ENCODE results near the gene HS3ST5.
"Not testable (repeated sequence)": the region's sequence is repeated elsewhere in the genome, so short reads cannot be mapped to it uniquely, and the experiment has no call there.

Gene HS3ST5

DNA sequence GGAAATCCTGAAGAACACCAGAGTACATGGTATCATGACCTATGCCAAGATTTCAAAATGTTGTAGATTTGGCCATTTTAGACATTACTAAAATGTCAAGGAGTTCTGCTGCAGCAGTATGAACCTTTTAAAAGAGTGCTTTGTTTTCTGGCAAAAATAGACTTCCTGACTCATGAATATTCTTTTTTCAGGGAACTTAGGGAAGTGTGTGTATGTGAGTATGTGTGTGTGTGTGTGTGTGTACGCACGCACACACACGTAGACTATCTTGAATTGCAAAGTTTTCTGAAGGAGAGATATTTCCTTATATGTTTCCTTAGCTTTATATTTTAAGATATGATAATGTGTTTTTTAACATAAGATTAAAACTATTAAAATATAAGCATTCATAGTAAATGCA lies 161.2 kb downstream of the HS3ST5 start:
- DNase-seq, result no peak

DNA sequence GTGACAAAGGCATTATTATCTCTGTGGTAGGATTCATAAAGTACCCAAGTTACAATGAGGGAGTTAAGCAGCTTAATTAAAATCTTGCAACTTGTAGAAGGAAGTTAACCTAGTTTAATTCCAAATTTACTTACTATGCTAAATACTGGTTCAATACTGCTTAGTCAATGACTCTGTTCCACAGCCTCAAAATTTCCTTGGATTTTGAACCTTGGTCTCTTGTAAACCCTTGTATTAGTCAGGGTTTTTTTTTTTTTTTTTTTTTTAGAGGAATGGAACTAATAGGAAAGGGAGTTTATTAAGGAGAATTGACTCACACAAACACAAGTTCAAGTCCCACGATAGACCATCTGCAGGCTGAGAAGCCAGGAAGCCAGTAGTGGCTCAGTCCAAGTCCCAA lies 163.4 kb downstream of the HS3ST5 start:
- DNase-seq, result no peak

DNA sequence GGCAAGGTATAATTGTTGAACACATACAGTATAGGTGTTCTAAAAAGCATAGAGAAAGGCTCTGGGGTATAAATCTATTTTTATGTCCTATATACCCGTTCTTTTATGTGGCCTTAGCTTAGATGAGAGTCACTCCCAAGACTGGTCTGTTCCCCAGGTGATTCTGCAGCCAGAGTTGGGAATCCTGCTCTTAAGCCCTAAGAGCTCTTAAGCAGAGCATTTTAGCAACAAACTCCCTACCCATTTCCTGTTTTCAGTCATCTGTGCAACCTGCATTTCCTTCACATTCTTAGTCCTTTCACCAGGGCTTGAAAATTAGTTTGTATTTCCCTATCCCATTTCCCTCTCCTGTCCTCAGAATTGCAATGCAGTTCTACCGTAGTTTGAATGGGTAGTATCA lies 166.1 kb downstream of the HS3ST5 start:
- no peak for DNase-seq

DNA sequence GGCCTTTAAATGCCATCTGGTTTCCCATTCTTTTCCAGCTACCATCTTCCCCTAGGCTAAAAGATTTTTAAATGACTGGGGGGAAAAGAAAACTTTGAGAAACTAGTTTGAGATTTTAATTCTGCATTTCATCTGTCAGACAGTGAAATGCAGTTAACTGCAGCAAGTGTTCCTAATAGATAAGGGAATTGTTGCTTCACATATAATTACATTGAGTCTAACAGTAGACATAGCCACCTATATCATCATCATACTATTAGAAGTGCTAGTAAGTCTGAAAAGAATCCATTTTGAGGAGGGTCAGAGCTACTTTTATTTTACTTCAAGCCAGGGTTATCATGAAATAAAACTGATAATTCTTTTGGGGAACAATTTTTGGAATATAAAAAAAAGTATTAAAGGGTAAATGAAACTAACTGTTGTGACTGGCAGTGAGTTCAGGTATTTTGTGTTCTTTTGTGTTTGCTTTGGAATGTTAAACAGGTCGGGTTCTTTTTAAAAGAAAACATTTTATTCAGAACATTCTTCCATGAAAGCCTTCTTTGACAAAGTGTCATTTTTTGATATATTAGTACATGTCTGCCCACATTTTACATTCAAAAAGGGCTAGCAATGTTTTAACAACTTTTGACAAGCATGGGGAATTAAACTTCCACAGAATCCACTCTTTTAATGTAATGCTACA lies 170.1 kb downstream of the HS3ST5 start:
- DNase-seq, result no peak

DNA sequence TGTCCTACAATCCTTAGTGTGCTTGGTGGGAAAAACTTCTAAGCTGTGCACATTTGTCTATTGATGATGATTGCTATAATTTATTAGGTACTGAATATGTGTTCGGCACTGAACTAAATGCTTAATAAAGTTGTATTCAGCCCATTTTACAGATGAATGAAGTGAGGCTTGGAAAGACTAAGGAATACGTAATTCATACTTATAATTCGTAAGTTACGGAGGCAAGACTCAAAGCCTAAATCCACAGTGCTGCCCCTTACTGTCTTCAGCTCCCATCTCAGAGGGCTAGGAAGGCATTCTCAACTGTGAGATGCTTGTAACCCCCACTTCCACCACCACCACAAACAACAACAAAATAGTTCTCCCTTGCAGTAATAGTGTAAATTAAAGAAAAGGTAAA lies 171.3 kb downstream of the HS3ST5 start:
- no peak for DNase-seq

DNA sequence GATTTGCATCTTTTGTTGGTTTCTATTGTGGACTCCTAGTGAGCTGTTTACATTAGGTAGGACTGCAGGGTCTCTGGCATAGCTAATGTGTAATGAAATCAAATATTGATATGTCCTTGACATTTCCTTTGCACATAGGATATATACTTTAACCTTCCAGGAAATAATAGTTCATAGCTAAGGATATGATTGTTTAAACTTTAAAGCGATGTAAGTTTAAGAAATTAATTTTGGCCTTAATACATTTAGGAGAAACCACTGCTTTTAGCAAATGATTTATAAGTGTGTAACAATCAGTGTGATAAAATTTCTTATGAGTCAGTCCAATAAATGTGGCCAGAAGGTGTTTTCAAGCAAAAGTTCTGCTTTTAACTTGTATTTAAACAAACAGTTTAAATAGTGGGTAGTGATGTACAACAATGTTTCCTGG lies 171.8 kb downstream of the HS3ST5 start:
- no peak for DNase-seq

DNA sequence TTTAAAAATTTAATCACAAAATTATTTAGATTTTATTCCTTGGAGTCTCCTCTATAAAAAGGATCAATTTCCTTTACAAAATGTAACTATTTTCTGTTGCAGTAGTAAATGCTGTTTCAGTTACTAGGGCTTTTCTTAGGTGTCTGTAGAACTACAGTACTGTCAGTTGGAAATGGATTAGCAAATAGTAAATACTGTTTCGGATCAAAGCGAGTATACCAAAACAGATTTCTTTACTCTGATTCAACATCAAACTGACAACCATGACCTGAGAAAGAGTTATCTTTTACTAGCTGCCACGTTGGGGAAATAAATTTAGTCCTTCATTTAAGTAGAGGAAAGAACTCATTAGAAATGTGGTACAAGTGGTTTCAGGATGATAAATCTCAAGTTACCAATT lies 172.5 kb downstream of the HS3ST5 start:
- no peak for DNase-seq

DNA sequence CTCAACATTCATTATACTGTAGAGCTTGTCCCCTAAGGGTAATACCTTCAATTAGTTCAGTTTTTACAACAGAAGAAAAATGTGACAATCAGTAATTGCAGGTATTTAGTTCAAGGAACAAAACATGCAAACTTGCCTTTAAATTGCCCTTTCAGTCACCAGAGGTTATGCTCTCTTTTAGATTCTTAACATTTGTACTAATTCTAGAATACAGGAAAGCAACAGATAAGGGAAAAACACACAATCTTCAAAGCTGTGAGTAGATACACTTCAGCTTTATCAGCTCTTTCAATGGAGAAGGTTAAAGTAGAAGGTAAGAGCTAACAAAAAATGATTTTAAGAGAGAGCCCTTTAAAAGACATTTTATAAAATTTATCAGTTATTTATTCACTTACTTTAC lies 173.1 kb downstream of the HS3ST5 start:
- no peak for DNase-seq

DNA sequence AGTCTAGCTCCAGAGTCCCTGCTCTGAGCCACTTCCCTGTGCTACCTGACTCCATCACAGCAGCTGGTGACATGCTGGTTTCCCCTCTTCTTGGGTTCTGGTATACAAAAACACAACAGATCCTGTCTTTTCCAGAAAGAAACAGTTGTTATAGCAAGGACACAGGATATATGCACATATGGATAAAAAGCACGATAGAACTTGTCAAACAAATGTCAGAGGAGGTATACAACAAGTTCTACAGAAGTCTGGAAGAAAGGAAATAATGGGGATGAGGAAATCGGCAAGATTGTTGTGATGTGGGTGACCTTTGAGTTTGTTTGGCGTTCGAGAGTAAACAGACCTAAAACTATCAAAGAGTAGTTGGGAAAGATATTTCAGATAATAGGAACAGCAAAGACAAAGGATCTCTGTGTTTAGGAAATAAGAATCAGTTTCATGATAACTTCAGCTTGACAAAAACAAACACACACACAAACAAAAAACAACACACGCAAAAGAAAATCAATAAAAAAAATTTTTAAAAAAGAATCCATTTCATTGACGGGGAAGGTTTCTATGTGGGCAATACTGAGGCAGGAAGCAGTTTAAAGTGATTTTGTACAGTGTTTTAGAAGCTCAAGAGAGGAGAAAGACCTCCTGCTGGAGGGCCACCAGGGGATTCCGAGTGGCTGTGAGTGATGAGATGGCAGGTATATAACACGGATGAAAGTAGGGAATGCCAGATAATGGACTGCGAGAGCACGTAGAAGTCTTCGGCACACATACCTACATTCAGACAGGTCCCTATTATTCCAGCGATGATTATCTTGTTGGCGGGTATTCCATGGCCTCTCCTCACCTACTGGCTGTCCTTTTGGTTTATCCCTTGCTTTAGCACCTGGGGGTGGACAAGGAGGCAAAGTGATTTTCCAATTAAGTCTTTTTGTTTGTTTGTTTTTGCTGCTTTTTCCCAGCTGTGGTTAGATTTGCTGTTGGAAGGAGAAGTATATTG lies 174.9 kb downstream of the HS3ST5 start:
- DNase-seq, result no peak

DNA sequence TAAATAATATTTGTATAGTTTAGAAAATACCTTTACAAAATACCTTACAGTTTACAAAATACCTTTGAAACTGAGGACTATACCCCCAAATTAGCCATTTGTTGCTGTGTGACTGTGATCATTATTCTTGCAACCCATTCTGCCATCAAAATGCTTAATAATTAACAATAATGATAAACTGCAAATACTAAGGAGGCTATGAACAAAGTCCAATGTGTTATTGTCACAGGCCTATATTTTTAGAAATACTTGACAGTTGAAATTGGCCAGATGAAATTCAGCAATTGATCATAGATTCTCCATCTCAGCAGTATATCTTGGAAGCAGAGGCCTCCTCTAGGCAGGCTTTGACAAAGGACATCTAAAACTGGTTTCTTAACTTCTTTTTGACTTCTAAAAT lies 178.6 kb downstream of the HS3ST5 start:
- no peak for DNase-seq

DNA sequence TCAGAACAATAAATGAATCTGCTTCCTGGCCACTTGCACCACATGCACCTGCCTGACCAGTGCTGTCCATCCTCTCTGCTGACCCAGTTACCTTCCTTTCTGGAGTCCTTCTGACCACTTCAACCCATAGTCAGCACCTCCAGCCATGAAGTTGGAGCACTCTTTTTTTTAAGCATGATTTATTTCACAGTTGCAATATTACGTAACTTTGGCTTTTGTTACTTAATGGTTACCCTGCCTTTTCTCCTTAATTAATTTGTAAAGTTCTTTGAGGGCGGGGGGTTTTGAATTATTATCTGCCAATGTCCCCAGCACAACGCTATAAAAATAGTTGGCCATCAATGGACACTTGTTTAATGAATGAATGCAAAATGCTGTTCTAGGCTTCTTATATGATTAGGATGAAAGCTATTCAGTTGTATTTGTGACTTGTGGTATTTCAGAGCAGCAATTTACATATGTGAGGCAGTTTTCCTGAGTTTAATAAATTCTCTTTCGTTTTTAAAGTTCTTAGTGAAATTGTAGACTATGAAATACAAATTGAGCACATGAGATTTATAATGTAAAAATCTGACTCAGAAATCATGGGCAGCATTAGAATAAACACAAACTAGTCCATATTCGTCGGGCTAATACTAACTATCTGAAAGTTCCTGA lies 180.0 kb downstream of the HS3ST5 start:
- DNase-seq, result no peak

DNA sequence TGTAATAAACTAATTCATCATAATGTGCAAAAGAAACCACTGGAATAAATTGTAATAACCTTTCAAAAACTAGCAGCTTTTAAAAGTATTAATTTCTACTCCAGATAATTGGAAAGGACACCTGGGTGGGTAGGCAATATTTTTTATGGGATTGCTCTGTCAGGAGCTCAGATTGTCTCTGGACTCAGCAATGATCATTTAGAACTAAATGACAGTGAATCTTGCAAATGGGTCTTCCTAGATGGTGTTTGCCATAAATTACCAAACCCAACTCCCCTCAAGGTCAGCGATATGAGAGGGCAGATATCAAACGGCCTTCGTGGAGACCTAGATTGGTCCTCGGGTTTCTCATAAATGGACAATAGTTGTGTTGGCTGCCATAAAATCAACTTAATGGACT lies 181.9 kb downstream of the HS3ST5 start:
- DNase-seq, result no peak

DNA sequence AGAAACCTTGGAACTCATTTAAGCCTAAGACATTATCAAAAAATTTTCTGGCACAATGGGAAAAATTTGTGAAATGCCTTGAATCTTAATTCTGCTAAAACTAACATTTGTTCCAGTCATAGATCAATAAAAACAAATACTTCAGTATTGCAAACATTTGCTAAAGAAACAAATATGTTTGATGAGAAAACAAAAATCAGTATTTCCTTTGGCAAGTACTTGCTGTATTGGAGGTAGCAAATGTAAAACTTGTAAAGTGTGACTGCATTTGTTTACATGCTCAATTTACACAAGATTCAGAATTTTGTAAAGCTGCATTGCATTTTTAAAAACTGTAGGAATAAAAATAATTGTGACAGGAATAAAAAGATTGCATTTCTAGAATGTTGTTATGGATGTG lies 183.1 kb downstream of the HS3ST5 start:
- no peak for DNase-seq

DNA sequence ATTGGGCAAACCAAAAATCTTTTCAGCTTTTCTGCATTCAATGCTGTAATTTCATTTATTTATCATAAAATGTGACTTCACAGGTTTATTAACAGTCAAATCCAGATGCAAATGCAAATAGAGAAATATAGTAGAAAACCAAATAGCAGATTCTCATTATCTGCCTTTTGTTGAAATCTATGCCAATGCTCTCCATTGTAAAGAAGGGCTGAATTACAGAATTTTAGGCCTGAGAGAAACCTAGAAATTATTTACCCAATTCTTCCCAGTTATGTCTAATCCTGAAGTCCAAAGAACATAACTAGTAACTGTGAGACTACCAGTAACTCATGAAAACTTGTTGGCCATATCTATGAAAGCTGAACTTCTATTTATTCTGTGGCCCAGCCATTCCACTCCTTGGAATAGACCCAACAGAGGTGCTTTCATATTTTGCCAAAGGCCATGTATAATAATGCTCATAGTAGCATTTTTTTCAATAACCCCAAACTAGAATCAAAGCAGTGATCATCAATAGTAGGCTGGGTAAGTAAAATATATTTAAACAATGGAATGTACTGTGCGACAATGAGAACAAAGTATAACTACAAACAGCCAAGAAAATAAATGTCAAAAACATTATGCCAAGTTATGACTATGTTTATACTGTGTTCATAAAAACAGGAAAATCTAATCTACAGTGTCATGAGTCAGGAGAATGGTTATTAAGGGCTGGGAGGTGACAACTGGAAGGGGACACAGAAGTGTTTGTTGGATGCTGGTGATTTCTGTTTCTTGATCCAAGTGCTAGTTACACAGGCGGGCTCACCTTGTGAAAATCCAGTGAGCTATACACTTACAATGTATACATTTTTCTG lies 183.8 kb downstream of the HS3ST5 start:
- no peak for DNase-seq

DNA sequence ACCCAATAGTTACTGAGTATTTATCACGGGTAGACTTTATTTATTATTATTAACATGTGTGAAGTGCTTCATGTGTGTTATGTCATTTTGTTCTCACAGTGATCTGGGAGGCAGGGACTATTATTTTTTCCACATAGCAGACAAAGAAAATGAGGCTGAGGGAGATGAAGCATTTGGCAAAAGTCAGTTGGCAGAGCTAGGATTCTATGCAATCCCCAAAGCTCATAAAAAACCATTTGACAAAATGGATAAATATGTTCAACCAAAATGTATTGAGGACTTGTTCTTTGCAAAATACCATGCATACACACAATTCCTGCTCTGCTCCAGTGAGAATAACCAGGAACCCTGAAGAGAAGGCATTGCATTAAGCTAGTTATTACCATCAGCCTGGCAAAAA lies 184.4 kb downstream of the HS3ST5 start:
- no peak for DNase-seq

DNA sequence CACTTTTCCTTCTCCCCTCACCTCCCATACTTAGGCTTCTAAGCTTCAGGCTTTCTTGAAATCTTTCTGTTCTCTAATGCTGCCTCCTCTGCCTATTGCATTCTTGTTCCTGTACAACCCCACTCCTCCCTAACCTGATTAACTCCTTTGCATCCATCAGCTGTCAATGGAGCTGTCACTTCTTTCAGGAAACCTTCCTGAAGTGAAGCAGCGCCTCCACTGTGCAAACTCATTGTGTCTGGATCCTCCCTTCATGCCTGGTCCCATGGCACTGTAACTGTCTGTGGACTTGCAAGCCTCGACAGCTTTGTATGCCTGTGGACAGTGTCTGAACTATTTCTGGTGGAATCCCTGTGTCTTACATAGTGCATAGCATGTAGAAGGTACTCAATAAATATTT lies 185.0 kb downstream of the HS3ST5 start:
- no peak for DNase-seq

DNA sequence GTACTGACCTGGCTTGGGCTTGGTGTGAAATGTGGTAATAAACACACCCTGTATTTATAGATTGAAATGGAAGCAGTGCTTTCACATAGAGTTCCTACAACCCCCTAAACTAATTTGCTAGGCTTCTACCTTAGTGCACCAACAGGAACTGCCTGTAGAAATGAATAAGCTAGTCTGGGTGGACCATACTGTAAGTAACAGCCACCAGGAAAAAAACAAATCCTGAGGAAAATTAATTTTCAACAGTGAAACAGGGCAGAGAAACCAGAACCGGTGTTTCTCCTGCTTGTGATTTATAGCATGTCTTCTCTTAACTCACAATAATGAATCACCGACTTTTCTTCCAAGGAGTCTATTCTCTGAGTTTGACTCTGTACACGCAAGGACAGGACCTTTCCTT lies 187.1 kb downstream of the HS3ST5 start:
- no peak for DNase-seq

DNA sequence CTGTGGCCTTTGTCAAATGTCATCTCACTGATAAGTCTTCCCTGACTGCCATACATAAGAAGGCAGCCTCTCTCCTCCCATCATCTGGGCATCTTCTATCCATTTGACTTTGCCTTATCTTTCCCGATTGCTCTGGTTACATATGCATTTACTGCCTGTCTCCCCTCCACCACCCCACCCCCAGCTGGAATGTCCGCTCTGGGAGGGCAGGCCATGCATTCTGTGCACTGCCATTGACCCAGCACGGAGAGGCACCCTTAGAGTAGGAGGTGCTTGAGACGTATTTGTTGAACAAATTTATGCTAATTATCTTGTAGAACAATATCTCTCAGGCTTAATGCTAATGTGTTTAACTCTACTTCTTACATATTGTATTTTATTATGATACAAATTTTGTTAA lies 188.0 kb downstream of the HS3ST5 start:
- DNase-seq, result no peak

DNA sequence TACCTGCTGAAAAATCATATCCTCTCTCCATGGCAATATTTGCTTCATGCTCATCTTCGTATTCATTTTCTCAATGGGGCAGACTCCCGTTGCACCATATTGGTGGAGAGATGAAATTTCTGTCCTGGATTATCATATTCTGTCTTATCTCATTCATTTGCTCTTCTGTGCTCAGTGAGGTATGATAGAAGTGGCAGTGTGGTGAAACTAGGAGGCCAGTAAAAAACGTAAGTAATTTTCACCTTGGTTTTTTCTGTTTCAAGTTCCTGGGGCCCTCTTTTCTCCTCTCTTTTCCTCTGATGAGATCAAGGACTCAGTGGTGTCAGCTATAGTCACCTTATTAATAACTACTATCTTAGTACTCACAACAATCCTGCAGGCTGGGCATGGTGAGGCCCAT lies 189.4 kb downstream of the HS3ST5 start:
- no peak for DNase-seq

DNA sequence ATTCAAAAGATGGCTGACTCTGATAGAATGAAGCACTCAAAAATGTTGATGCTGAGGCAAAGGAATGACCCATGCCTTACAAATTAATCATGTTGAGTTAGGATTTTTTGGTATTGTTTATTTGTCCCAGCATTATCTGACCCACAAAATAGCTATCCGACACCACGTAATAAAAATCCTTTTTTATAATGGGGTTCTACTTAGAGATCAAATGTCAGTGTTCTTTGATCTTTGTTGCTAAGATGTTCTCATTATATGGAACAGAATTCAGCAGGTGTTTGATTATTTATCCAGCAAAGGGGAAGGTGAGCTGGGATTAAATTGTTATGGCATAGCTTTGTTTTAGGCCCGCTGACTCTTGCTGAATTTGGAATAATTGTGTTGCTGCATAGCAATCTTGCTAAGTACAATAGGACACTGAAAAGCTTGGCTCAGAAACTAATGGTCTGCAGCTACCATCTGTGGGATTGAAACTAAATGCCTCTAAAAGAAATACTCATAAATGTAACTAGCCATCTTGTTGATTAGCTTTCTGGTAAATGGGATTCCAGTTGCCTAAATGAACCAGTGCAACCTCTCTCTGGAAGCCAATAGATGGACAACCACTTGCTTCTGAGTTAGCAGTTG lies 191.6 kb downstream of the HS3ST5 start:
- DNase-seq, result no peak

DNA sequence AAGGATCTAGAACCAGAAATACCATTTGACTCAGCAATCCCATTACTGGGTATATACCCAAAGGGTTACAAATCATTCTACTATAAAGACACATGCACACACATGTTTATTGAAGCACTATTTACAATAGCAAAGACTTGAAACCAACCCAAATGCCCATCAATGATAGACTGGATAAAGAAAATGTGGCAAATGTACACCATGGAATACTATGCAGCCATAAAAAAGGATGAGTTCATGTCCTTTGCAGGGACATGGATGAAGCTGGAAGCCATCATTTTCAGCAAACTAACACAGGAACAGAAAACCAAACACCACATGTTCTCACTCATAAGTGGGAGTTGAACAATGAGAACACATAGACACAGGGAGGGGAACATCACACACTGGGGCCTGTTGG lies 193.6 kb downstream of the HS3ST5 start:
- not testable (repeated sequence) for DNase-seq

Data from activated CD4-positive, alpha-beta T cell treated with anti-CD3 and anti-CD28 coated beads for 1 hour (primary cell).